Fibroblast of skin of left quadriceps (primary cell): ENCODE data around the gene GAL.
A peak's percentile ranks its signal among the peaks of the same experiment; 100 is the strongest.

Experiments
- DNase-seq, 2 experiments: peaks; one replicate each; pipeline ENCODE4 v3.0.0-alpha.2; 2013; ENCODE audit warnings: low read depth in 2 of 2

Gene GAL

GRCh38 chr11:68658661-68659060, 25.7 kb upstream of the GAL start:
- DNase-seq, result no peak

- DNase-seq, result peak; percentile 90 to 91
Measured at GRCh38 chr11:68659158-68659921, 25.0 kb upstream of the GAL start.

GRCh38 chr11:68660066-68660810, 24.1 kb upstream of the GAL start:
- no peak for DNase-seq

- no peak for DNase-seq
Measured at GRCh38 chr11:68661014-68661413, 23.3 kb upstream of the GAL start.

- no peak for DNase-seq
Measured at GRCh38 chr11:68661697-68662603, 22.4 kb upstream of the GAL start.

GRCh38 chr11:68663482-68664010, 20.8 kb upstream of the GAL start:
- no peak for DNase-seq

- no peak for DNase-seq
Measured at GRCh38 chr11:68664141-68664540, 20.2 kb upstream of the GAL start.

- no peak for DNase-seq
Measured at GRCh38 chr11:68664906-68665305, 19.4 kb upstream of the GAL start.

- DNase-seq, result no peak
Measured at GRCh38 chr11:68665436-68665835, 18.9 kb upstream of the GAL start.

GRCh38 chr11:68666849-68667248, 17.5 kb upstream of the GAL start:
- DNase-seq, result no peak

GRCh38 chr11:68667511-68668500, 16.5 kb upstream of the GAL start:
- no peak for DNase-seq

- DNase-seq, result no peak
Measured at GRCh38 chr11:68669301-68670090, 14.8 kb upstream of the GAL start.

- DNase-seq, result no peak
Measured at GRCh38 chr11:68670208-68670992, 13.9 kb upstream of the GAL start.

- no peak for DNase-seq
Measured at GRCh38 chr11:68673306-68673945, 10.9 kb upstream of the GAL start.

- no peak for DNase-seq
Measured at GRCh38 chr11:68673991-68674390, 10.4 kb upstream of the GAL start.

GRCh38 chr11:68674461-68674860, 9.9 kb upstream of the GAL start:
- no peak for DNase-seq

GRCh38 chr11:68677432-68677831, 6.9 kb upstream of the GAL start:
- peak in 1 of 2 experiments; percentile 16 for DNase-seq

GRCh38 chr11:68678031-68678441, 6.3 kb upstream of the GAL start:
- no peak for DNase-seq
